ENCODE data around the gene BCL2L14. TPM values are rescaled to one million over a fixed set of nuclear protein-coding genes. Genes with fewer than 3 reads are reported as not detected.

Gene BCL2L14
- polyA plus RNA-seq, 1 donor: not detected

- DNase-seq (ENCODE audit: low read depth): no peak
Observed at GRCh38 chr12:12056951-12057350, 13.8 kb upstream of the BCL2L14 start.

DNA sequence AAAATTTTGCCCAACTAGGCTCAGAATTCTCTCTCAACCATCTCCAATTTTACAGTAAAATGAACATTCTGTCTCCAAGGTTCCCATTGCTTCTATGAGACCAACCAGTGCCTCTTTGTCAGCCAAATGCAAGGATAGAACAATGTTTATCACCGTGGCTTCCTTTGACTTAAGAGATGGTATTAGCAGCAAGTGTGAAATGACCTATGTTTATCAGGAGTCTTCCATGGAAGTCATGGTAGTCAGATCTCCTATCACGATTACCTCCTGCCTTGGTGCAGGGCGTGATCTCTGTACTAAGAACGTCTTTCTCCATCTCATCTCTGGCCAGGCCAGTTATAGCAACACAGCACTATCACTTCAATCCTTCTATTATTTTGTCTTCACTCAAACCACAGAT is 6.1 kb upstream of the BCL2L14 start:
- no peak for DNase-seq (ENCODE audit: low read depth)

GRCh38 chr12:12068751-12069150 is 2.0 kb upstream of the BCL2L14 start:
- DNase-seq (ENCODE audit: low read depth): no peak

DNA sequence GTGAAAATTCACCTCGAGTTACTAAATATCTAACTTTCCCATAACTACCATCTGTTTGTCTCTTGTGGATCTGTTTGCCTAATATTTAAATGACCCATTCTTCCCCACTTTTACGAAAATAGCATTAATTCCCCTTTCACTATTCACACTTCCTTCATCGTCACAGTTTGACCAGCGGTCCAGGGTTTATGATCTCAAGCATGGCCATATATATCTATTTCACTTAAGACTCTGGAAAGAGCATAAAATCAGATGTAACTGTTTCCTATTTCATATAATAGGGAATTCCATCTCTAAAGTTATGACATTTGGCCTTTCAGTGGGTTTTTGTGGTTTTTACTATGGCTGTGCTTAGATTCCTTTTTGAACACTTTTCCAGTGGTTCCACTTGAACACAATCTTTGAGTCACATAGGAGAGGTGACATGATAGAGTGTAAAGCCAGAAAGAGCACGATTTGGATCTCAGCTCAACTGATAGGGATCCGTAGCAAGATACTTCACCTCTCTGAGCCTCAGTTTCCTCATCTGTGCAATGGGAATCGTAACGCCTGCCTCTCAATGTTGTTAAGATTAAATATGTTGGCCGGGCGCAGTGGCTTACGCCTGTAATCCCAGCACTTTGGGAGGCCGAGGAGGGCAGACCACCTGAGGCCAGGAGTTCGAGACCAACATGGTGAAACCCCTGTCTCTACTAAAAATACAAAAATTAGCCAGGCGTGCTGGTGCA is 754 bp upstream of the BCL2L14 start:
- no peak for DNase-seq (ENCODE audit: low read depth)

DNA sequence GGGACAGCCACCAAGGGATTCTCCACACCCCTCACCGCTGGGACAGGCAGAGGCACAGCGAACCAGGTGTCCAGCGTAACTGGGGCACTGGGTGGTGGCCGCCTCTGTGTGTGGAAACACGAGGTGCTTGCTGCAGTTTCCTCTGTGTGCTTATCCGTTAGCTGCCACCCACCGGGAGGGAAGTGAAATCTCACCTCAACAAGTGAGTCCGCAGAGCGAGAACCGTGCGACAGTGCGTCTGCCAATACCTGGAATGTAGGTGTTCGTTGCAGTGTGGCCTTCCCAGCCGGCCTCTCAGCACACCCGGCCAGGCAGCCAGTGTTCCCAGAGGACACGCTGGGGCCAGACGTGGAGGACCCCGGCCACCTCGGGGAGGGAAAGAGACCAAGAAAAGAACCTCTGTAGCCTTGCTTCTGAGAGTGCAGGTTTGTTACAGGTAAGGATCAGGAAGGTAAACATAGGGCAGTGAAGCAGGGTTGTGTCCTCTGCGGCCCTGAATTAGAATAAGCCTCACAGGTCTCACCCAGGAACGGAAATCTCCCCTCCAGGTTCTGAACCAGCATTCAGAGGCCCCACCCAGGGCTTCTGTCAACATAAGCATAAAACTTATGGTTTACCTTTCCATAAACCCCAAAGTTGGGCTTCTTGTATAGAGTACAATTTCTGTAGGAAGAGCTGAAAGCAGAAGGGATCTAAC is 1.5 kb downstream of the BCL2L14 start:
- DNase-seq (ENCODE audit: low read depth): no peak

DNA sequence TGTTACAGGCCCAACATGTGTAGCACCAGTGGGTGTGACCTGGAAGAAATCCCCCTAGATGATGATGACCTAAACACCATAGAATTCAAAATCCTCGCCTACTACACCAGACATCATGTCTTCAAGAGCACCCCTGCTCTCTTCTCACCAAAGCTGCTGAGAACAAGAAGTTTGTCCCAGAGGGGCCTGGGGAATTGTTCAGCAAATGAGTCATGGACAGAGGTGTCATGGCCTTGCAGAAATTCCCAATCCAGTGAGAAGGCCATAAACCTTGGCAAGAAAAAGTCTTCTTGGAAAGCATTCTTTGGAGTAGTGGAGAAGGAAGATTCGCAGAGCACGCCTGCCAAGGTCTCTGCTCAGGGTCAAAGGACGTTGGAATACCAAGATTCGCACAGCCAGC is 8.6 kb downstream of the BCL2L14 start:
- DNase-seq (ENCODE audit: low read depth): no peak

DNA sequence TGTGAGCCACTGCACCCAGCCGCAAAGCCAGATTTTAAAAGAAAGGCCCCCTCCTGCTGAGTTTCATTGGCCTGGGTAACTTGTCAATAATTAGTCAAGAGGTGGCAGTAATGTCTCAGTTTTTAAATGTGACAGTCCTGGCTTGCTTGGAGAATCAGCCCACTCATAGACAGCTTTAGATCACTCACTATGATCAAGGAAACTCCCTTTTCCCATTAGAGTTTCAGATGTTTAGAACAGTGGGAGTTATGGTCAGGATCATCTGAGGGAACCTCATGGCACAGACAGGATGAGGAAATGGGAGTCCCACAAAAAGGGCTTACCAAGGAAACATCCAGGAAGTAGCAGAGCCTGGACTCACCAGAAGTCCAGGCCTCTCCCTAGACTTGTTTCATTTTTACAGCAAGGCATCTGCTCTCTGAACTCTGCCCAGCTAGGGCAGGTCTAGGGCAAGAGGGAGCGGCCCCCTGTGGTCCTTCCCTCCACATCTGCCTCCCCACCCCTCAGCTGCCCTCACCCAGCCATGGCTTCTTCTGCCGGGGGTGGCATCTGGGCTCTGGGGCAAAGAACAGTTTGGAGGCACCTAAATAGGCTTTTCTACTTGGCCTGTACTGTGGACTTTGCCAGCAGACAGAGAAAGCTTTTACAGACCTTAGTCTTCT is 11.2 kb downstream of the BCL2L14 start:
- DNase-seq (ENCODE audit: low read depth): no peak

DNA sequence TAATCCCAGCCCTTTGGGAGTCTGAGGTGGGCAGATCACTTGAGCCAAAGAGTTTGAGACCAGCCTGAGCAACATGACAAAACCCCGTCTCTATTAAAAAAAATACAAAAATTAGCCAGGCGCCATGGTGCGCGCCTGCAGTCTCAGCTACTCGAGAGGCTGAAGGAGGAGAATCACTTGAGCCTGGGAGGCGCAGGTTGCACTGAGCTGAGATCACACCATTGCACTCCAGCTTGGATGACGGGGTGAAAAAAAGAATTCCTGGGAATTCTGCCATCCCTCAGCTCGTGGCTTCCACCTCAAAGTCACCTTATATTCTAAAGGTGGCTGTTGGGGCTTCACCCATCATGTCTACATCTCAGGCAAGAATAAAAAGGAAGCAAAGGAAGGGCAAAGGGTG is 12.9 kb downstream of the BCL2L14 start:
- no peak for DNase-seq (ENCODE audit: low read depth)

DNA sequence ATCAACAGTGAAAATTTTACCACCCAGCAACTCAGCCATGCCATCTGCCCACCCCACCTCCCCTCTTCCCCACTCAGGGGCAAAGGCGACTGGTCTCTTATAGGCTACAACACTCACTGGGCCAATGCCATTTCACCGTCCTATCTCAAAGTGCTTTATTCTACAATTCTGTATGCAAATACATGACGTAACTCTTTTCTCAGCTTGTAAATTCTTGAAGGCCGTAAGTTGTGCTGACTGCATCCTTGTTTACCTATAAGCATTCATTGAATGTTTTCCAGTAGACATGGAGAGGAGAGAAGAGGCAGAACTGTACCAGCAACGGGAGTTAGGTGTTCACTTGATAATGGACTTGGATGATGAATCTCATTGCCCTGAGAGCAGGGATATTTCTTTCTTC is 15.6 kb downstream of the BCL2L14 start:
- DNase-seq (ENCODE audit: low read depth): no peak

- no peak for DNase-seq (ENCODE audit: low read depth)
Observed at GRCh38 chr12:12086973-12087692, 16.4 kb downstream of the BCL2L14 start.

- no peak for DNase-seq (ENCODE audit: low read depth)
Observed at GRCh38 chr12:12087693-12088034, 16.9 kb downstream of the BCL2L14 start.

- no peak for DNase-seq (ENCODE audit: low read depth)
Observed at GRCh38 chr12:12088147-12088546, 17.4 kb downstream of the BCL2L14 start.

GRCh38 chr12:12088761-12089160 is 18.0 kb downstream of the BCL2L14 start:
- no peak for DNase-seq (ENCODE audit: low read depth)

DNA sequence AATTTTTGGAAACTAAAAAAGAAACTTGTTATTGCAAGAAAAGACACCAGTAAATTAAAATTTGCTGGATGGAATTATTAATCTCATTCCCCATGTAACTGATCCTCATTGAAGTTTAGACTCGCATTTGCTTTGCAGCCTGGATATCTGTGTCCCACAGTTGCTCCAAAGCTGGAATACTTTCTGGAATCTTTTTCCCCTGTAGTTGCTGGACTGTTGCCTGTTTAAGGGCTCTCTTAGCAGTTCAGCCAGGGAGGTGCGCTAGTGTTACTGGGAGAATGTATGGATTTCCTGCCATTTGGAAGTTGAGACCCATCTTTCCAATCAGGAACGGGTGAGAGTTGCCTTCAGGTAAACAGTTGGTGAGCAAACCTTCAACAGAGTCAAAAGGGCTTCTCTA is 20.3 kb downstream of the BCL2L14 start:
- DNase-seq (ENCODE audit: low read depth): no peak

GRCh38 chr12:12091977-12092663 is 21.4 kb downstream of the BCL2L14 start:
- no peak for DNase-seq (ENCODE audit: low read depth)

DNA sequence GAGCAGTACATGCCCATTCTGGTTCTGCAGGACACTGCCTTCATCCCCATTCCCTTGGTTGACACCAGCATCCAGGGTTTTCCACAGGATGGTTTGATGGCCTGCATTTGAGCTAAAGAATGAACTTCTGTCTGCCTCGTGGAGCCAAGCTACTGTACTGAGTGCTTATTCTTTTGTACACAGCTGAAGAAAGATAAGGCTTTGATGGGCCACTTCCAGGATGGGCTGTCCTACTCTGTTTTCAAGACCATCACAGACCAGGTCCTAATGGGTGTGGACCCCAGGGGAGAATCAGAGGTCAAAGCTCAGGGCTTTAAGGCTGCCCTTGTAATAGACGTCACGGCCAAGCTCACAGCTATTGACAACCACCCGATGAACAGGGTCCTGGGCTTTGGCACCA is 23.7 kb downstream of the BCL2L14 start:
- no peak for DNase-seq (ENCODE audit: low read depth)

GRCh38 chr12:12095021-12095420 is 24.3 kb downstream of the BCL2L14 start:
- DNase-seq (ENCODE audit: low read depth): no peak

DNA sequence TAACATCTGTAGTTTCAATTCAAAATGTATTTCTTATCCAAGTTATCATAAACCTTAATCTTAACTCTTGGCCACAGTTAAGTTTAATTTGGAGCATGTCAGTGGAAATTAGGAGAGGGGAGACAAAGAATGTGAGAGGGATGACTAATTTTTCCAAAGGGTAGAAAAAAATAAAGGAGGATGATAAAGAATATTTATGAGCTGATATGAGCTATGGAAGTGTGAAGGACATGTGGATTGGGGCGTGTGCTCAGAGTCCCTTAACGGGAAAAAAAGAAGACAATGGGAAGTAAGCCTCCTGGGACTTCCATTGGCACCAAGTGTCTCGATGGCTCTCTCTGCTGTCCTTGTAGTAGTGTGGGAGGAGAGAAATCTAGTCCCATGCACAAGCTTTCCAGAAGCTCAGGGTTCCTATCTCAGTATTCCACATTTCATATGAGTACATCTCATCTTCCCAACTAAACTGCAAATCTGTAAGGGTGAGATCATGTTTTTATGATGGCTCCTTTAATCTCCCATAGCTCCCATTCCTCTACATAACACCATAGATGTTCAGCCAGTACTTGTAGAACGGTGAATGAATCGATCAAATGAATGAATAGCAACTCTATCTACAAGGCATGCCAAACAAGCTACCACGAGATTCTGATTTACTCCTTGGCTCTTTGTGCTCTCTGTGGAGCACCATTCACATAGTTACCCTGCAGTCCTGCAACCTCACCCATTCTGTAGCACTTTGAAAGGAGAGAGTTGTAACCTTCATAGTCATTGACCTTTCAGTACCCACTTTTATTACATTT is 27.4 kb downstream of the BCL2L14 start:
- no peak for DNase-seq (ENCODE audit: low read depth)

- no peak for DNase-seq (ENCODE audit: low read depth)
Observed at GRCh38 chr12:12098691-12099015, 27.9 kb downstream of the BCL2L14 start.

DNA sequence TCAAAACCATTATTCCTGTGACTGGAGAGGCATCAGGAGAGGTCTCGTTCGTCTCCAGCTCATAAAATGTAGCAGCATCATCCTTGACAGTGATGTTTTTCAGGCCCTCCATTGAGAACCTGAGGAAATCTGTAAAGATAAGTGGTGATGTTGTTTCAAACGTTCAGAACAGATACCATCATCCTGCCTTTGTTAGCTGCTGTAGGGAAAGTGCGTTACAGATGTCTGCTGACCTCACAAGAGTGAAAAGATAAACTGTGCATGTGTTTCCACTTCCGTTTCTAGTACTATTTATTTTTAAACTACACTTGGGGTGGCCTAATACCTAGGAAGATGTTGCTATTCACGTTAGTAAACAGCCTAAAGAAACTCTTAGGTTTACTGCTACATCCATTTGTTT is 28.4 kb downstream of the BCL2L14 start:
- no peak for DNase-seq (ENCODE audit: low read depth)

- no peak for DNase-seq (ENCODE audit: low read depth)
Observed at GRCh38 chr12:12107678-12108077, 36.9 kb downstream of the BCL2L14 start.
